Measurements from ENCODE around the gene LRP1B. TPM values are rescaled to one million over a fixed set of nuclear protein-coding genes. Genes with fewer than 3 reads are reported as not detected.

Gene LRP1B
- total and polyA plus RNA-seq, 2 donors (not counting 1 experiment from before 2014, with no cell fraction given): under 0.01 to 0.01 TPM

DNA sequence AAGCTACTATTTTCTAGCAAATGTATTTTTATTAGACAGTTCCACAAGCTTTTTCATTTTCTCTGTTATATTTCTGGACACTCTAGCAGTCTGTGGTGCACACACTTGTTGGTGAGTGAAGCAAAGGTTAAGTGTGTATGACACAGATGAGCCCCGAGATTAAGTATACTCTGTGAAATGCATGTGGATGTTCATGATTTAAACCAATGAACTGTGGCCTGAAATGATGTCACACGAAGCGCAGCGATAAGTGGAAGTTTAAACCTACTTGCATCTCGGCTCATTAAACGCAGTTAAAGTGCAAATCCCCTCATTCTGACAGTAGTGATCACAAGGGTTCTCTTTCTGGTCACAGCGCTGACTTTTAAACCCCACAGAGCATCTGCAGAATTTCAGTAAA lies 1861.8 kb downstream of the LRP1B start:
- Histone ChIP-seq H3K4me3 (replicated peaks in 1 of 4; ENCODE audit: control extremely low read depth in 1 of 4, insufficient read depth in 1 of 4, low read depth in 3 of 4, low read length in 4 of 4) (no peak overlapping the region), H2AFZ (ENCODE audit: low read length) (no peak overlapping the region), H3K4me1 (ENCODE audit: control insufficient read depth, extremely low read depth, insufficient read depth, low read length) (no peaks in the 10 kb centered on the region), H3K79me2 (ENCODE audit: control insufficient read depth, insufficient read depth, low read length) (no peaks in the 10 kb centered on the region), H3K9ac (ENCODE audit: insufficient read depth, low read length) (no peak overlapping the region), H3K36me3 (ENCODE audit: control insufficient read depth, insufficient read depth, low read length) (no peaks in the 10 kb centered on the region), H3K4me2 (ENCODE audit: extremely low read depth, insufficient read depth, low read length) (no peak overlapping the region), H3K27ac (ENCODE audit: insufficient read depth, low read length) (no peak overlapping the region), H3K27me3 (ENCODE audit: control insufficient read depth, insufficient read depth, low read length) (no peaks in the 10 kb centered on the region), H4K20me1 (ENCODE audit: control insufficient read depth, extremely low read depth, insufficient read depth, low read length) (no peaks in the 10 kb centered on the region), H3K9me3 (ENCODE audit: control insufficient read depth, insufficient read depth, low read depth, low read length) (no peaks in the 10 kb centered on the region)
- TF ChIP-seq, protein P1, sequence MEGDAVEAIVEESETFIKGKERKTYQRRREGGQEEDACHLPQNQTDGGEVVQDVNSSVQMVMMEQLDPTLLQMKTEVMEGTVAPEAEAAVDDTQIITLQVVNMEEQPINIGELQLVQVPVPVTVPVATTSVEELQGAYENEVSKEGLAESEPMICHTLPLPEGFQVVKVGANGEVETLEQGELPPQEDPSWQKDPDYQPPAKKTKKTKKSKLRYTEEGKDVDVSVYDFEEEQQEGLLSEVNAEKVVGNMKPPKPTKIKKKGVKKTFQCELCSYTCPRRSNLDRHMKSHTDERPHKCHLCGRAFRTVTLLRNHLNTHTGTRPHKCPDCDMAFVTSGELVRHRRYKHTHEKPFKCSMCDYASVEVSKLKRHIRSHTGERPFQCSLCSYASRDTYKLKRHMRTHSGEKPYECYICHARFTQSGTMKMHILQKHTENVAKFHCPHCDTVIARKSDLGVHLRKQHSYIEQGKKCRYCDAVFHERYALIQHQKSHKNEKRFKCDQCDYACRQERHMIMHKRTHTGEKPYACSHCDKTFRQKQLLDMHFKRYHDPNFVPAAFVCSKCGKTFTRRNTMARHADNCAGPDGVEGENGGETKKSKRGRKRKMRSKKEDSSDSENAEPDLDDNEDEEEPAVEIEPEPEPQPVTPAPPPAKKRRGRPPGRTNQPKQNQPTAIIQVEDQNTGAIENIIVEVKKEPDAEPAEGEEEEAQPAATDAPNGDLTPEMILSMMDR (conservative IDR thresholded peaks at IDR 0.05 in 1 of 2, IDR thresholded peaks at IDR 0.05 in 1 of 2; ENCODE audit: low read depth in 1 of 2, low read length in 2 of 2): no peak
- TF ChIP-seq EZH2 (IDR thresholded peaks at IDR 0.05; ENCODE audit: low read length, missing control alignments): no peak
- DNase-seq (ENCODE audit: low read depth in 2 of 2): no peak

DNA sequence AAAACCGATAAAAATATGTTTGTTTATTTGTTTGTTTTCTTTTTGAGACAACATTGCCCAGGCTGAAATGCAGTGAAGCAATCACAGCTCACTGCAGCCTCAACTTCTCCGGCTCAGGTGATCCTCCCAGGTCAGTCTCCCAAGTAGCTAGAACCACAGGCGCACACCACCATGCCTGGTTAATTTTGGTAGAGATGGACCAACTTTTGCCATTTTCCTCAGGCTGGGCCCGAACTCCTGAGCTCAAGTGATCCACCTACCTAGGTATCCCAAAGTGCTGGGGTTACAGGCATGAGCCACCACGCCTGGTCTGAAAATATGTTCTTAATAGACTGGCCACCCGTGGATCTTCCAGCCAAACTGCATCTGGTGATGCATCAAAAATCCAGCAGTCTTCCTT lies 1867.9 kb downstream of the LRP1B start:
- no peak overlapping the region for H2AFZ ChIP-seq (ENCODE audit: low read length)

DNA sequence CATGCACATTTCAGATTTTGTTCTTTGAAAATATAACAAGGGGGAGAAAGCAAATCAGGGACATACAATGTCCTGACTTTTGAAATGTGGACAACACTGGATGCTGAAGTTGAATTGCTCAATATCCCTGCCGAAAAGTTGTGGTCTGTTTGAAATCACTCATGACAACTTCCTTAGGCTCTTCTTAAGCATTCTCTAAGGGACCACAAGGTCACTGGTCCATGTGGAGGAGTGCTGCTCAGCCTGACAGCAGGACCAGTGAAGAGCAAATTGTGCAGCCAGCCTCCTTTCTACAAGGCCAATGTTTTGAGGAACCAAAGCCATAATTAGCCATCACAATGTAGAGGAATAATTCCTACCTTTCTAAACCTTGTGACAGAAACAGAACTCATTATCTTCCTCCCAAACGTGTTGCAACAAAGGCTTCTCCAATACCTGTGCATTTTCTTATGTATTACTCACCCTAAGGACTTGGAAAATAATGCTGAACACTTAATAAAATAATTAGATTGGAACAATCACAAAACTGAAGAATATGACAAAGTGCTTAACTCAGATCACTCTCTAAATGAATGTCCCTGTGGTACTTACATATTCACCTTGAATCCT lies 1873.0 kb downstream of the LRP1B start:
- TF ChIP-seq, protein P1 (conservative IDR thresholded peaks at IDR 0.05 in 1 of 2, IDR thresholded peaks at IDR 0.05 in 1 of 2; ENCODE audit: low read depth in 1 of 2, low read length in 2 of 2): no peak
- TF ChIP-seq EZH2 (IDR thresholded peaks at IDR 0.05; ENCODE audit: low read length, missing control alignments): no peak

More for the DNA sequence above, 1867.9 kb downstream of the LRP1B start:
- H4K20me1 ChIP-seq (ENCODE audit: control insufficient read depth, extremely low read depth, insufficient read depth, low read length): no peaks in the 10 kb centered on the region
- H3K9me3 ChIP-seq (ENCODE audit: control insufficient read depth, insufficient read depth, low read depth, low read length): no peaks in the 10 kb centered on the region
- H3K27ac ChIP-seq (ENCODE audit: insufficient read depth, low read length): no peak overlapping the region
- TF ChIP-seq, protein P1 (conservative IDR thresholded peaks at IDR 0.05 in 1 of 2, IDR thresholded peaks at IDR 0.05 in 1 of 2; ENCODE audit: low read depth in 1 of 2, low read length in 2 of 2): no peak
- TF ChIP-seq EZH2 (IDR thresholded peaks at IDR 0.05; ENCODE audit: low read length, missing control alignments): no peak
- no peak overlapping the region for H3K9ac ChIP-seq (ENCODE audit: insufficient read depth, low read length)
- H3K4me1 ChIP-seq (ENCODE audit: control insufficient read depth, extremely low read depth, insufficient read depth, low read length): no peaks in the 10 kb centered on the region
- no peaks in the 10 kb centered on the region for H3K79me2 ChIP-seq (ENCODE audit: control insufficient read depth, insufficient read depth, low read length)
- no peaks in the 10 kb centered on the region for H3K36me3 ChIP-seq (ENCODE audit: control insufficient read depth, insufficient read depth, low read length)
- no peak for DNase-seq (ENCODE audit: low read depth in 2 of 2)
- H3K27me3 ChIP-seq (ENCODE audit: control insufficient read depth, insufficient read depth, low read length): no peaks in the 10 kb centered on the region
- no peak overlapping the region for H3K4me2 ChIP-seq (ENCODE audit: extremely low read depth, insufficient read depth, low read length)
- no peak overlapping the region for H3K4me3 ChIP-seq (replicated peaks in 1 of 4; ENCODE audit: control extremely low read depth in 1 of 4, insufficient read depth in 1 of 4, low read depth in 3 of 4, low read length in 4 of 4)

More for the DNA sequence above, 1873.0 kb downstream of the LRP1B start:
- Histone ChIP-seq H3K27me3 (ENCODE audit: control insufficient read depth, insufficient read depth, low read length) (no peaks in the 10 kb centered on the region), H3K4me2 (ENCODE audit: extremely low read depth, insufficient read depth, low read length) (no peak overlapping the region), H3K4me1 (ENCODE audit: control insufficient read depth, extremely low read depth, insufficient read depth, low read length) (no peaks in the 10 kb centered on the region), H3K9ac (ENCODE audit: insufficient read depth, low read length) (no peak overlapping the region), H3K27ac (ENCODE audit: insufficient read depth, low read length) (no peak overlapping the region), H3K36me3 (ENCODE audit: control insufficient read depth, insufficient read depth, low read length) (no peaks in the 10 kb centered on the region), H2AFZ (ENCODE audit: low read length) (no peak overlapping the region), H3K9me3 (ENCODE audit: control insufficient read depth, insufficient read depth, low read depth, low read length) (no peaks in the 10 kb centered on the region), H3K79me2 (ENCODE audit: control insufficient read depth, insufficient read depth, low read length) (no peaks in the 10 kb centered on the region), H4K20me1 (ENCODE audit: control insufficient read depth, extremely low read depth, insufficient read depth, low read length) (no peaks in the 10 kb centered on the region), H3K4me3 (replicated peaks in 1 of 4; ENCODE audit: control extremely low read depth in 1 of 4, insufficient read depth in 1 of 4, low read depth in 3 of 4, low read length in 4 of 4) (no peak overlapping the region)
- peak in 1 of 2 donors; percentile 3 for DNase-seq (ENCODE audit: low read depth in 2 of 2)

Measured in fibroblast of lung (primary cell).